ENCODE data around the gene TM9SF4. TPM values are rescaled to one million over a fixed set of nuclear protein-coding genes. Genes with fewer than 3 reads are reported as not detected.

TM9SF4 gene, protein sequence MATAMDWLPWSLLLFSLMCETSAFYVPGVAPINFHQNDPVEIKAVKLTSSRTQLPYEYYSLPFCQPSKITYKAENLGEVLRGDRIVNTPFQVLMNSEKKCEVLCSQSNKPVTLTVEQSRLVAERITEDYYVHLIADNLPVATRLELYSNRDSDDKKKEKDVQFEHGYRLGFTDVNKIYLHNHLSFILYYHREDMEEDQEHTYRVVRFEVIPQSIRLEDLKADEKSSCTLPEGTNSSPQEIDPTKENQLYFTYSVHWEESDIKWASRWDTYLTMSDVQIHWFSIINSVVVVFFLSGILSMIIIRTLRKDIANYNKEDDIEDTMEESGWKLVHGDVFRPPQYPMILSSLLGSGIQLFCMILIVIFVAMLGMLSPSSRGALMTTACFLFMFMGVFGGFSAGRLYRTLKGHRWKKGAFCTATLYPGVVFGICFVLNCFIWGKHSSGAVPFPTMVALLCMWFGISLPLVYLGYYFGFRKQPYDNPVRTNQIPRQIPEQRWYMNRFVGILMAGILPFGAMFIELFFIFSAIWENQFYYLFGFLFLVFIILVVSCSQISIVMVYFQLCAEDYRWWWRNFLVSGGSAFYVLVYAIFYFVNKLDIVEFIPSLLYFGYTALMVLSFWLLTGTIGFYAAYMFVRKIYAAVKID
- total RNA-seq: 39.6 and 43.4 TPM in 2 replicates

DNA sequence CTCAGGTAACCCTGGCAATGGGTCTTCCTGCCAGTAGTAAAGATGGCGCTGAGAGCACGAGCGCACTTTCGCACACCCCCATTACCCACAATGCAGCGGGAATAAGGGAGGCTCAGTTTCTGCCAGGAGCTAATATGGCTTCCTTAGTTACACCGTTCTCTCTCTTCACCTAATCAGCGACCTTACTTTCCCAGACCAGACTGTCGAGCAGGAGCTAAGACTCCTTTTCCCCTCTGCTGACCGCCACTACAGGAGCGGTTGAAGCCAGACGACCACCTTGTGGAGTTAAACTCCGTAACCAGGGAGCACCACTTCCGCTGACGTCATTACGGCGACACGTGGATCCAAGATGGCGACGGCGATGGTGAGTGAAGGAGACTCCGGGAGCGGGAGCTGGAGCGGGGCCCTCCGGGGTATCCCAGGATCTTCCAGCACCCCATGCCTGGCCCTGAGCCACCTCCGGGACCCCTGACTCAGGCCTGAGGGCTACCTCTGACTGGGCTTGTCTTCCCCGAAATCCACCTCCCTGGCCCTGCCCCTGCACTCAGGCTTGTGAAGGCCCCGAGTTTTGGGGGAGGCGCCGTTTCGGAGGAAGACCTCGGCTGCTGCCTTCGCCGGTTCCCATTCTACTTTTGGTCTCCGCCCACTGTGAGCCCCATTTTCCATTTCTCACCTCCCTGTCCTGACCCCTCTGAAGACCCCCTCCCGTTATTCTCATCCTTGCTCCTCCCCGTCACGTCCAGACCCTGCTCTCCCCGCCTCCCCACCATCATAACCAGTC lies at the start of gene TM9SF4:
TM9SF4 (plus strand) TSS at position 323 of the 781 bp plus-strand sequence; CDS start at position 350, 27 bp downstream.
- TF ChIP-seq, protein P1, sequence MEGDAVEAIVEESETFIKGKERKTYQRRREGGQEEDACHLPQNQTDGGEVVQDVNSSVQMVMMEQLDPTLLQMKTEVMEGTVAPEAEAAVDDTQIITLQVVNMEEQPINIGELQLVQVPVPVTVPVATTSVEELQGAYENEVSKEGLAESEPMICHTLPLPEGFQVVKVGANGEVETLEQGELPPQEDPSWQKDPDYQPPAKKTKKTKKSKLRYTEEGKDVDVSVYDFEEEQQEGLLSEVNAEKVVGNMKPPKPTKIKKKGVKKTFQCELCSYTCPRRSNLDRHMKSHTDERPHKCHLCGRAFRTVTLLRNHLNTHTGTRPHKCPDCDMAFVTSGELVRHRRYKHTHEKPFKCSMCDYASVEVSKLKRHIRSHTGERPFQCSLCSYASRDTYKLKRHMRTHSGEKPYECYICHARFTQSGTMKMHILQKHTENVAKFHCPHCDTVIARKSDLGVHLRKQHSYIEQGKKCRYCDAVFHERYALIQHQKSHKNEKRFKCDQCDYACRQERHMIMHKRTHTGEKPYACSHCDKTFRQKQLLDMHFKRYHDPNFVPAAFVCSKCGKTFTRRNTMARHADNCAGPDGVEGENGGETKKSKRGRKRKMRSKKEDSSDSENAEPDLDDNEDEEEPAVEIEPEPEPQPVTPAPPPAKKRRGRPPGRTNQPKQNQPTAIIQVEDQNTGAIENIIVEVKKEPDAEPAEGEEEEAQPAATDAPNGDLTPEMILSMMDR (IDR thresholded peaks at IDR 0.05; ENCODE audit: insufficient read depth, low read length, poor library complexity, severe bottlenecking): no peak
- Histone ChIP-seq H3K4me3 (ENCODE audit: low read depth, low read length) (peak within 1 kb of the TSS; percentile 75), H3K36me3 (ENCODE audit: control insufficient read depth, insufficient read depth, low read length) (no peaks in the 10 kb centered on the region), H3K27me3 (ENCODE audit: control insufficient read depth, insufficient read depth, low read length) (no peaks in the 10 kb centered on the region)
- peak; percentile 62 for DNase-seq (ENCODE audit: low read depth)

DNA sequence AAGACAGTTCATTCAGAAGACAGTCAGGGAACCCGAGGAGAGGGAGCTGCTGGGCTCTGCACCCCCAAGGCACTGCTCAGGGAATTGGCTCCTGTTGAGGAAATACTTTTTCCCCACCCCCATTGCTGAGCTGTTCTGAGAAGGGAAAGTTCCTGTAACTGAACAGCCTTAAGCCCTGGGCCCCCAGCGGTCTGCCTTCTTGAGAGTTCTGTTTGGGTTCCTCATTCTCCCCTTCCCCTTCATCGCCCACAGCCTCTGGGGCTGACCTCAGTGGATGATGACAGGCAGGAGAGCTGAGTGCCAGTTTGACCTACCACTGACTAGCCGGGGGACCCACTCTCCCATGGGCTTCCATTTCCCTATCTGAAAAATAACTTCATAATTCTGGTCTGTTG lies 46.7 kb upstream of the TM9SF4 start:
- peaks cover 11% of the 10 kb centered on the region for H3K27me3 ChIP-seq (ENCODE audit: control insufficient read depth, insufficient read depth, low read length)
- no peak overlapping the region for H3K4me3 ChIP-seq (ENCODE audit: low read depth, low read length)
- no peak for DNase-seq (ENCODE audit: low read depth)
- no peaks in the 10 kb centered on the region for H3K36me3 ChIP-seq (ENCODE audit: control insufficient read depth, insufficient read depth, low read length)
- TF ChIP-seq, protein P1 (IDR thresholded peaks at IDR 0.05; ENCODE audit: insufficient read depth, low read length, poor library complexity, severe bottlenecking): no peak

DNA sequence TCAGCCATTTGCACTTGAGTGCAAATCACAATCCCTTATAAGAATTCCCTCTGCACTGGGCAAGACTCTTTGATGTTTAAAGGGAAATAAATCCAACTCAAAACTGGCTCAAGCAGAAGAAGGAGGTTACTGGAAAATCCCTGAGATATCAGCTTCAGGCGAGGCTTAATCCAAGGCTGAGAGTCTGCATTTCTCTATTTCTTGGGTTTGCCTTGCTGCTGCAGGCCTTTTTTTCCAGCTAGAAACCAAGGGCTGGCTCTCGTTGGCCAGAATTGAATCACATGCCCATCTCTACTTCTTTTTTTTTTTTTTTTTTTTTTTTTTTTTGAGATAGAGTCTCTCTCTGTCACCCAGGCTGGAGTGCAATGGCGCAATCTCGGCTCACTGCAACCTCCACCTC lies 45.8 kb upstream of the TM9SF4 start:
- peaks cover 9% of the 10 kb centered on the region for H3K27me3 ChIP-seq (ENCODE audit: control insufficient read depth, insufficient read depth, low read length)

DNA sequence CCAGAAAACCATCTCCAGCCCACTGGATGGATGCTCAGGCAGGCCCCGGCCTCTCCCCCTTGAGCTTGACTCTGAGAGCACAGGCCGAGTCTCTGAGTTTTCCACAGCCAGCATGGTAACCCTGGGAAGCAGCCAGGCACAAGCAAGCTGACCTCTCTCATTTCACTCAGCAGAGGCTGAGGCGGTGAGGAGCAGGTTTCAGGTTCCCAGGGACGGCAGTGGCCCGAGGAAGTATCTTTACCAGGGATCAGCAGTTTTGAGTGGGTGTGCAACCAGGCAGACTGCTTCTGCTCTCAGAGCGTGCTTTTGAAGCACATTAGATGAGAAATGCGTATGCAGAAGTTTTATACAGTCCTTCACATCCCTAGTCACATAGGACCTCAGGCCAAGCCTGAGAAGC lies 44.8 kb upstream of the TM9SF4 start:
- no peaks in the 10 kb centered on the region for H3K36me3 ChIP-seq (ENCODE audit: control insufficient read depth, insufficient read depth, low read length)
- H3K27me3 ChIP-seq (ENCODE audit: control insufficient read depth, insufficient read depth, low read length): peaks cover 8% of the 10 kb centered on the region
- no peak for DNase-seq (ENCODE audit: low read depth)
- H3K4me3 ChIP-seq (ENCODE audit: low read depth, low read length): no peak overlapping the region
- TF ChIP-seq, protein P1 (IDR thresholded peaks at IDR 0.05; ENCODE audit: insufficient read depth, low read length, poor library complexity, severe bottlenecking): no peak

More for the DNA sequence above, 45.8 kb upstream of the TM9SF4 start:
- Histone ChIP-seq H3K36me3 (ENCODE audit: control insufficient read depth, insufficient read depth, low read length) (no peaks in the 10 kb centered on the region), H3K4me3 (ENCODE audit: low read depth, low read length) (no peak overlapping the region)
- no peak for DNase-seq (ENCODE audit: low read depth)
- TF ChIP-seq, protein P1 (IDR thresholded peaks at IDR 0.05; ENCODE audit: insufficient read depth, low read length, poor library complexity, severe bottlenecking): no peak

DNA sequence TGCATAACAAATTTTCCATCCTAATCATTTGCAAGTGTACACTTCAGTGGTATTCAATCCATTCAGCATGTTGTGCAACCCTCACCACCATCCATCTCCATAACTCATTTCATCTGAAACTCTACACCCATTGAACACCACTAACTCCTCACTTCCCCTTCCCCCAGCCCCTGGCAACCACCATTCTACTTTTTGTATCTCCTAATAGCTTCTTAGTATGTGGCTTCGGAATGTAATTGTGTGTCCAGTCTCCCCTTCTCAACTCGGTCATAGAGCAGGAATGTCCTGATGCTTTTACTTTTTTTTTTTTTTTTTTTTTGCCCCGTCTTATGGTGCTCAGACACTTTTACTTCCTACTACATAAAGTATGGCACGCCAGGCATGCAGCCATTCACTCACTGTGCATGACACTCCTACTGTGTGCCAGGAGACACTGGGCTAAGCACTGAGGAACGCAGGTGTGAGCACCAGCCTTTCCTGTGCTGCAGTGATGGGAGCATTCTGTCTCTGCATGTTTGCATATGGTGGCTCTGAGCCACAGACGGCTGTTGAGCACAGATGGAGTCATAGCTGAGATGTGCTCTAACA lies 42.2 kb upstream of the TM9SF4 start:
- DNase-seq (ENCODE audit: low read depth): peak; percentile 9
- Histone ChIP-seq H3K27me3 (ENCODE audit: control insufficient read depth, insufficient read depth, low read length) (peaks cover 17% of the 10 kb centered on the region), H3K36me3 (ENCODE audit: control insufficient read depth, insufficient read depth, low read length) (no peaks in the 10 kb centered on the region), H3K4me3 (ENCODE audit: low read depth, low read length) (no peak overlapping the region)
- TF ChIP-seq, protein P1 (IDR thresholded peaks at IDR 0.05; ENCODE audit: insufficient read depth, low read length, poor library complexity, severe bottlenecking): no peak
